C4-2B (cell line): ENCODE results near the gene ADAM22.

ENCODE experiments used
- ZFX ChIP-seq: fragments of 450-650 bp; IDR thresholded peaks from 2 replicates; pipeline ENCODE4 v1.6.1; 2017
- TF ChIP-seq, protein P1 (sequence below): fragments of 450-650 bp; conservative IDR thresholded peaks from 2 replicates; pipeline ENCODE4 v1.5.1; 2017; ENCODE audit warnings: mild to moderate bottlenecking

DNA sequence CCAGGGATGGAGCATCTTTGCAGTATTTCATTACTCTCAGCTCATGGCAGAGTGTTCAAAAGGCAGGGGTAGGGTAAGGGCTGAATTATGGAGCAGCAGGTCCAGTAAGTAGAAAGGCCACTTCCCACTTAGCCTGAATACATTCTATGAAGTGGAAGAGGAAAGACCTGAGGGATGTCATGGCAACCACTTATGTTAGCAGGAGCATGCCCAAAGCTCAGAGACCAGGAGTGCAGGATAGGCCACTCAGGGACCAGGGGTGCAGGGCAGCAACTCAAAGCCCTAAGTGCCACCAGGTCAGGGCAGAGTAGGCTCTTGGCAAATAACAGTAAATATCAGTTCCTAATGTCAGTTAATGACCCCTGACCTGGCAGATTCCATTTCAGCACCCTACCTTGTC, 282.2 kb downstream of the ADAM22 start:
- TF ChIP-seq, protein P1, sequence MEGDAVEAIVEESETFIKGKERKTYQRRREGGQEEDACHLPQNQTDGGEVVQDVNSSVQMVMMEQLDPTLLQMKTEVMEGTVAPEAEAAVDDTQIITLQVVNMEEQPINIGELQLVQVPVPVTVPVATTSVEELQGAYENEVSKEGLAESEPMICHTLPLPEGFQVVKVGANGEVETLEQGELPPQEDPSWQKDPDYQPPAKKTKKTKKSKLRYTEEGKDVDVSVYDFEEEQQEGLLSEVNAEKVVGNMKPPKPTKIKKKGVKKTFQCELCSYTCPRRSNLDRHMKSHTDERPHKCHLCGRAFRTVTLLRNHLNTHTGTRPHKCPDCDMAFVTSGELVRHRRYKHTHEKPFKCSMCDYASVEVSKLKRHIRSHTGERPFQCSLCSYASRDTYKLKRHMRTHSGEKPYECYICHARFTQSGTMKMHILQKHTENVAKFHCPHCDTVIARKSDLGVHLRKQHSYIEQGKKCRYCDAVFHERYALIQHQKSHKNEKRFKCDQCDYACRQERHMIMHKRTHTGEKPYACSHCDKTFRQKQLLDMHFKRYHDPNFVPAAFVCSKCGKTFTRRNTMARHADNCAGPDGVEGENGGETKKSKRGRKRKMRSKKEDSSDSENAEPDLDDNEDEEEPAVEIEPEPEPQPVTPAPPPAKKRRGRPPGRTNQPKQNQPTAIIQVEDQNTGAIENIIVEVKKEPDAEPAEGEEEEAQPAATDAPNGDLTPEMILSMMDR = no peak
- TF ChIP-seq ZFX = no peak
